Mesothelial cell of epicardium (in vitro differentiated cells): Measurements from ENCODE around the gene PTPRN2. TPM values are rescaled to one million over a fixed set of nuclear protein-coding genes. Genes with fewer than 3 reads are reported as not detected.

Experiments used
- DNase-seq, 2 experiments: peaks; one replicate each; pipeline ENCODE4 v3.0.0; 2021; ENCODE audit warnings: low spot score in 2 of 2; ENCODE audit not compliant: unreplicated experiment in 2 of 2
- H3K27ac Mint-ChIP-seq: 2 replicates; pipeline ENCODE4 v1.8.0; 2021; ENCODE audit warnings: mixed read lengths
- H3K27me3 Mint-ChIP-seq: 2 replicates; pipeline ENCODE4 v1.8.0; 2021; ENCODE audit warnings: low read depth, mixed read lengths
- H3K36me3 Mint-ChIP-seq: 2 replicates; pipeline ENCODE4 v1.8.0; 2021; ENCODE audit warnings: mixed read lengths
- H3K4me1 Mint-ChIP-seq: 2 replicates; pipeline ENCODE4 v1.8.0; 2021; ENCODE audit warnings: mixed read lengths
- H3K4me3 Mint-ChIP-seq: 2 replicates; pipeline ENCODE4 v1.8.0; 2021; ENCODE audit warnings: mild to moderate bottlenecking, moderate library complexity, mixed read lengths
- H3K9me3 Mint-ChIP-seq: 2 replicates; pipeline ENCODE4 v1.8.0; 2021; ENCODE audit warnings: mixed read lengths
- total RNA-seq: library from RNA; stranded (reverse); gene quantifications from 3 replicates; pipeline ENCODE4 v1.2.1, GENCODE V29; 2021
- TF ChIP-seq, protein P1 (sequence below): fragments of 200-600 bp; sonication (generic); IDR thresholded peaks from one replicate; pipeline ENCODE4 v1.5.0; 2021; ENCODE audit warnings: antibody characterized with exemption; ENCODE audit not compliant: unreplicated experiment

The PTPRN2 gene
- total RNA-seq, 1 donor from 2014 or later, result 2.2 TPM

- Mint-ChIP-seq H3K4me3 (no peak overlapping the region), H3K27ac (no peak overlapping the region), H3K9me3 (no peaks in the 10 kb centered on the region), H3K4me1 (no peaks in the 10 kb centered on the region), H3K27me3 (peaks cover 45% of the 10 kb centered on the region), H3K36me3 (no peaks in the 10 kb centered on the region)
- no peak for DNase-seq
- TF ChIP-seq, protein P1, sequence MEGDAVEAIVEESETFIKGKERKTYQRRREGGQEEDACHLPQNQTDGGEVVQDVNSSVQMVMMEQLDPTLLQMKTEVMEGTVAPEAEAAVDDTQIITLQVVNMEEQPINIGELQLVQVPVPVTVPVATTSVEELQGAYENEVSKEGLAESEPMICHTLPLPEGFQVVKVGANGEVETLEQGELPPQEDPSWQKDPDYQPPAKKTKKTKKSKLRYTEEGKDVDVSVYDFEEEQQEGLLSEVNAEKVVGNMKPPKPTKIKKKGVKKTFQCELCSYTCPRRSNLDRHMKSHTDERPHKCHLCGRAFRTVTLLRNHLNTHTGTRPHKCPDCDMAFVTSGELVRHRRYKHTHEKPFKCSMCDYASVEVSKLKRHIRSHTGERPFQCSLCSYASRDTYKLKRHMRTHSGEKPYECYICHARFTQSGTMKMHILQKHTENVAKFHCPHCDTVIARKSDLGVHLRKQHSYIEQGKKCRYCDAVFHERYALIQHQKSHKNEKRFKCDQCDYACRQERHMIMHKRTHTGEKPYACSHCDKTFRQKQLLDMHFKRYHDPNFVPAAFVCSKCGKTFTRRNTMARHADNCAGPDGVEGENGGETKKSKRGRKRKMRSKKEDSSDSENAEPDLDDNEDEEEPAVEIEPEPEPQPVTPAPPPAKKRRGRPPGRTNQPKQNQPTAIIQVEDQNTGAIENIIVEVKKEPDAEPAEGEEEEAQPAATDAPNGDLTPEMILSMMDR, result no peak
Measured at GRCh38 chr7:157621131-157621681, 966.4 kb downstream of the PTPRN2 start.

DNA sequence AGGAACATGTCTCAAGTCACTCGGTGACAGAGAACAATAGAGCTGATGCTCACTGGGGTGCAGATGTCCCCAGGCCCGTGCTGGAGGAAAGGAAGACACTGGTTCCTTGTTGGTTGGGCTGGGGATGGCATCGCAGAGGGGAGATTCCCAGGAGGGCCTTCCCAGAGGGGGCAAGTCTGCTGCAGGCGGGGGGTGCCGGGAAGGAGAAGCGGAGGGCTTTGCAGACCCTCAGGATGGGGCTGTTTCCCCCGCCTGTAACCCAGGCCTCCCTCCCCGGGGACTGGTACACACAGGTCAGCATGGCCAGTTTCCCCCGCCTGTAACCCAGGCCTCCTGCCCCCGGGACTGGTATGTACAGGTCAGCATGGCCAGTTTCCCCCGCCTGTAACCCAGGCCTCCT is 967.0 kb downstream of the PTPRN2 start:
- TF ChIP-seq, protein P1, result no peak
- no peak for DNase-seq
- Mint-ChIP-seq H3K9me3 (no peaks in the 10 kb centered on the region), H3K27me3 (peaks cover 44% of the 10 kb centered on the region), H3K36me3 (no peaks in the 10 kb centered on the region), H3K4me3 (no peak overlapping the region), H3K4me1 (no peaks in the 10 kb centered on the region), H3K27ac (no peak overlapping the region)

- H3K4me3 Mint-ChIP-seq, result no peak overlapping the region
- no peaks in the 10 kb centered on the region for H3K36me3 Mint-ChIP-seq
- H3K27me3 Mint-ChIP-seq, result peaks cover 40% of the 10 kb centered on the region
- DNase-seq, result no peak
- no peaks in the 10 kb centered on the region for H3K4me1 Mint-ChIP-seq
- no peaks in the 10 kb centered on the region for H3K9me3 Mint-ChIP-seq
- TF ChIP-seq, protein P1, result no peak
- no peak overlapping the region for H3K27ac Mint-ChIP-seq
Measured at GRCh38 chr7:157619753-157620525, 967.7 kb downstream of the PTPRN2 start.

- TF ChIP-seq, protein P1, result no peak
- H3K9me3 Mint-ChIP-seq, result no peaks in the 10 kb centered on the region
- H3K4me3 Mint-ChIP-seq, result no peak overlapping the region
- no peaks in the 10 kb centered on the region for H3K36me3 Mint-ChIP-seq
- peaks cover 41% of the 10 kb centered on the region for H3K27me3 Mint-ChIP-seq
- no peak for DNase-seq
- H3K27ac Mint-ChIP-seq, result no peak overlapping the region
- H3K4me1 Mint-ChIP-seq, result no peaks in the 10 kb centered on the region
Measured at GRCh38 chr7:157618823-157619606, 968.6 kb downstream of the PTPRN2 start.

GRCh38 chr7:157618091-157618726 is 969.4 kb downstream of the PTPRN2 start:
- H3K4me3 Mint-ChIP-seq, result no peak overlapping the region
- TF ChIP-seq, protein P1, result no peak
- no peak for DNase-seq
- H3K36me3 Mint-ChIP-seq, result no peaks in the 10 kb centered on the region
- H3K27ac Mint-ChIP-seq, result no peak overlapping the region
- H3K4me1 Mint-ChIP-seq, result no peaks in the 10 kb centered on the region
- H3K27me3 Mint-ChIP-seq, result peaks cover 39% of the 10 kb centered on the region
- H3K9me3 Mint-ChIP-seq, result no peaks in the 10 kb centered on the region
